ENCODE data around the gene HIRA. TPM values are rescaled to one million over a fixed set of nuclear protein-coding genes. Genes with fewer than 3 reads are reported as not detected.

Gene HIRA
- total and polyA plus RNA-seq, 2 experiments from 2014 or later: 2.7 to 18.6 TPM

- no peak for TF ChIP-seq EZH2 (IDR thresholded peaks at IDR 0.05; ENCODE audit: insufficient read depth, poor library complexity, severe bottlenecking)
- no peak for TF ChIP-seq EZH2phosphoT487 (IDR thresholded peaks at IDR 0.05; ENCODE audit: insufficient read depth, low read depth)
- no peaks in the 10 kb centered on the region for H3K9me3 ChIP-seq (ENCODE audit: low read depth)
- H3K4me2 ChIP-seq (ENCODE audit: unreplicated experiment): peak within 1 kb of the TSS; percentile 99
- H4K20me1 ChIP-seq (ENCODE audit: insufficient read depth): peaks cover 4% of the 10 kb centered on the region; the same call in 1 of the 2 replicates
- peak; percentile 99 for DNase-seq
- peaks cover 16% of the 10 kb centered on the region; the same call in 1 of the 2 replicates for H3F3A ChIP-seq (ENCODE audit: insufficient read depth)
- H3K4me3 ChIP-seq: peak within 1 kb of the TSS; percentile 83
- WGBS, 2 experiments (ENCODE audit: low coverage in 1 of 2, low lambda C conversion rate in 2 of 2, missing lambda C conversion rate in 2 of 2): 0 to 1% methylated on average over 42 to 50 of the region's 50 CpGs
- 0 out of 2 replicates have a peak, but pooled peaks cover 3% of the 10 kb centered on the region for H3K36me3 ChIP-seq (ENCODE audit: low read depth)
- peak within 1 kb of the TSS; percentile 90 for H2AFZ ChIP-seq
- H3K9ac ChIP-seq: peak within 1 kb of the TSS; percentile 93
- peak within 1 kb of the TSS; percentile 96 for H3K27ac ChIP-seq
- in situ Hi-C loops (cut with MboI): no loop called here
- H3K9me2 ChIP-seq (ENCODE audit: insufficient read depth): no peaks in the 10 kb centered on the region
- H3K79me2 ChIP-seq (ENCODE audit: insufficient read depth): peaks cover 55% of the 10 kb centered on the region
- H3K4me1 ChIP-seq (ENCODE audit: insufficient read depth): peaks cover 21% of the 10 kb centered on the region
- no peaks in the 10 kb centered on the region for H3K27me3 ChIP-seq (replicated peaks; ENCODE audit: insufficient read depth)
Observed at GRCh38 chr22:19479355-19480172, 48.0 kb upstream of the HIRA start, which contains the start of gene CDC45. CDC45 (plus strand) TSS chr22:19479920; CDS start chr22:19479969, 49 bp downstream.

- peak; percentile 88 for DNase-seq
- Histone ChIP-seq H3K4me1 (ENCODE audit: insufficient read depth) (peaks cover 20% of the 10 kb centered on the region), H3K4me2 (ENCODE audit: unreplicated experiment) (peak within 1 kb of the TSS; percentile 99), H3K36me3 (ENCODE audit: low read depth) (0 out of 2 replicates have a peak, but pooled peaks cover 5% of the 10 kb centered on the region), H3K4me3 (peak within 1 kb of the TSS; percentile 83), H3F3A (ENCODE audit: insufficient read depth) (peaks cover 16% of the 10 kb centered on the region; the same call in 1 of the 2 replicates), H3K9me3 (ENCODE audit: low read depth) (no peaks in the 10 kb centered on the region), H3K9ac (peak within 1 kb of the TSS; percentile 93), H3K27me3 (replicated peaks; ENCODE audit: insufficient read depth) (no peaks in the 10 kb centered on the region), H3K9me2 (ENCODE audit: insufficient read depth) (no peaks in the 10 kb centered on the region), H3K79me2 (ENCODE audit: insufficient read depth) (peaks cover 61% of the 10 kb centered on the region), H2AFZ (peak within 1 kb of the TSS; percentile 90), H4K20me1 (ENCODE audit: insufficient read depth) (peaks cover 4% of the 10 kb centered on the region; the same call in 1 of the 2 replicates), H3K27ac (peak within 1 kb of the TSS; percentile 96)
- in situ Hi-C loops (cut with MboI): no loop called here
- no peak for TF ChIP-seq EZH2 (IDR thresholded peaks at IDR 0.05; ENCODE audit: insufficient read depth, poor library complexity, severe bottlenecking)
- no peak for TF ChIP-seq EZH2phosphoT487 (IDR thresholded peaks at IDR 0.05; ENCODE audit: insufficient read depth, low read depth)
- WGBS, 2 experiments (ENCODE audit: low coverage in 1 of 2, low lambda C conversion rate in 2 of 2, missing lambda C conversion rate in 2 of 2): 1 to 2% methylated on average over 25 to 31 of the region's 42 CpGs
Observed at GRCh38 chr22:19478901-19479354, 47.4 kb upstream of the HIRA start, which contains the start of gene UFD1. UFD1 (minus strand) TSS chr22:19479193; CDS start chr22:19479085, 108 bp downstream.

DNA sequence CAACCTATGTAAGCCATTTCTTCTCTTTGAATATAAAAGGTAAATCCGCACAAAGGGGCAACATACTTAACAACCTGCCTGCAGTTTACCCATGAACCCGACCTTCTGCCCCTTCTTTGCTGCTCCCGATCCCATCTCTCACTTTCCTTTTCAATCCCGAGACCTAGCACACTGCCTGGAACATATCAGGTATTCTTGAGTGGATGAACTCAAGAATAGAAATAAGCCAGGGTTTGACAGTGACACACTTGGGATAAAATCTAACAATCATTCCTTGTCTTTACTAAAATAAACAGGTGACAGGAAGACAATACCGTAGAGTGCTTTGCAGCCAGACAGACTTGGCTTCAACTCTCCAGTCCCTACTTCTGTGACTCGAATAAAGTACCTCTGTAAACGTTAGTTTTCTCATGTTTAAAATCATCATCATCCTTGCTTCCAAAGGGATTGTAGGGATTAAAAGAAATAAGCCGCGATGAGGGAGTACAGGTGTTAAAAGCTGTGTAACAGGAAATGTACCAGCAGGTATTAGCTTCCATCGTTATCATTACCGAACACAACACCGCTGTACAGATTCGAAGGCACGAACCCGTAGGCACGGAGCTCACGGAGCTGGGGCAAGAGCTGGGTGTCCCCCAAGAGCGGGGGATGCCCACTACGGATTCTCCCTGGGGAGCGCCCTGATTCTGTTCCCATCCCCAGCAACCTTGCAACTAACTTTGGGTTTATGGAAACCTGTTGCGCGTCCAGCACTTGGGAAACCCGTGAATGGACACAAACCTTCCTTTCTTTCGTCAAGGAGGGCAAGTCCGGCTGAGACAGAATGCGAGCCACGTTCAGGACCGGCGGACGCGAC is 46.7 kb upstream of the HIRA start:
- Histone ChIP-seq H3K27ac (peak overlapping the region; percentile 96), H3K4me1 (ENCODE audit: insufficient read depth) (peaks cover 15% of the 10 kb centered on the region), H3K79me2 (ENCODE audit: insufficient read depth) (peaks cover 68% of the 10 kb centered on the region), H4K20me1 (ENCODE audit: insufficient read depth) (peaks cover 4% of the 10 kb centered on the region; the same call in 1 of the 2 replicates), H3F3A (ENCODE audit: insufficient read depth) (peaks cover 10% of the 10 kb centered on the region; the same call in 1 of the 2 replicates), H3K9me2 (ENCODE audit: insufficient read depth) (no peaks in the 10 kb centered on the region), H3K27me3 (replicated peaks; ENCODE audit: insufficient read depth) (no peaks in the 10 kb centered on the region), H3K4me3 (peak overlapping the region; percentile 83), H3K9me3 (ENCODE audit: low read depth) (no peaks in the 10 kb centered on the region), H2AFZ (peak overlapping the region; percentile 90), H3K9ac (peak overlapping the region; percentile 93), H3K4me2 (ENCODE audit: unreplicated experiment) (peak overlapping the region; percentile 99), H3K36me3 (ENCODE audit: low read depth) (peaks cover 10% of the 10 kb centered on the region; the same call in 1 of the 2 replicates)
- in situ Hi-C loops (cut with MboI): no loop called here
- peak; percentile 19 for DNase-seq
- 1% methylated on average over 24 to 30 of the region's 31 CpGs for WGBS, 2 experiments (ENCODE audit: low coverage in 1 of 2, low lambda C conversion rate in 2 of 2, missing lambda C conversion rate in 2 of 2)
- TF ChIP-seq EZH2phosphoT487 (IDR thresholded peaks at IDR 0.05; ENCODE audit: insufficient read depth, low read depth) (no peak), EZH2 (IDR thresholded peaks at IDR 0.05; ENCODE audit: insufficient read depth, poor library complexity, severe bottlenecking) (no peak)
